ENCODE data around the gene GATM. TPM values are rescaled to one million over a fixed set of nuclear protein-coding genes. Genes with fewer than 3 reads are reported as not detected.

The GATM gene
- total RNA-seq, 2 experiments from 2014 or later = 0.55 to 0.70 TPM

- POLR2A ChIA-PET = no interaction called here
- Histone ChIP-seq H3K27ac (ENCODE audit: low read depth in 1 of 2, low read length in 2 of 2) (no peak overlapping the region), H3K4me3 (ENCODE audit: low read length) (no peak overlapping the region), H3K9me3 (ENCODE audit: control insufficient read depth in 1 of 2, insufficient read depth in 1 of 2, low read length in 2 of 2) (no peaks in the 10 kb centered on the region), H3K27me3 (ENCODE audit: control insufficient read depth in 1 of 2, insufficient read depth in 2 of 2, low read length in 2 of 2) (peaks cover 10 to 30% of the 10 kb centered on the region in 2 experiments), H3K4me1 (ENCODE audit: insufficient read depth, low read length) (no peaks in the 10 kb centered on the region), H3K36me3 (ENCODE audit: insufficient read depth, low read length) (no peaks in the 10 kb centered on the region)
- DNase-seq (no peak), ATAC-seq (ENCODE audit: poor library complexity) (no peak)
- CTCF ChIA-PET = no interaction called here
- H3K9me3 Mint-ChIP-seq = no peaks in the 10 kb centered on the region
- intact Hi-C loops (cut with DNase I, micrococcal nuclease) = no loop called here
- peaks cover 45% of the 10 kb centered on the region for H3K27me3 Mint-ChIP-seq
- TF ChIP-seq, protein P1, sequence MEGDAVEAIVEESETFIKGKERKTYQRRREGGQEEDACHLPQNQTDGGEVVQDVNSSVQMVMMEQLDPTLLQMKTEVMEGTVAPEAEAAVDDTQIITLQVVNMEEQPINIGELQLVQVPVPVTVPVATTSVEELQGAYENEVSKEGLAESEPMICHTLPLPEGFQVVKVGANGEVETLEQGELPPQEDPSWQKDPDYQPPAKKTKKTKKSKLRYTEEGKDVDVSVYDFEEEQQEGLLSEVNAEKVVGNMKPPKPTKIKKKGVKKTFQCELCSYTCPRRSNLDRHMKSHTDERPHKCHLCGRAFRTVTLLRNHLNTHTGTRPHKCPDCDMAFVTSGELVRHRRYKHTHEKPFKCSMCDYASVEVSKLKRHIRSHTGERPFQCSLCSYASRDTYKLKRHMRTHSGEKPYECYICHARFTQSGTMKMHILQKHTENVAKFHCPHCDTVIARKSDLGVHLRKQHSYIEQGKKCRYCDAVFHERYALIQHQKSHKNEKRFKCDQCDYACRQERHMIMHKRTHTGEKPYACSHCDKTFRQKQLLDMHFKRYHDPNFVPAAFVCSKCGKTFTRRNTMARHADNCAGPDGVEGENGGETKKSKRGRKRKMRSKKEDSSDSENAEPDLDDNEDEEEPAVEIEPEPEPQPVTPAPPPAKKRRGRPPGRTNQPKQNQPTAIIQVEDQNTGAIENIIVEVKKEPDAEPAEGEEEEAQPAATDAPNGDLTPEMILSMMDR (IDR thresholded peaks at IDR 0.05) = no peak
- no peaks in the 10 kb centered on the region for H3K36me3 Mint-ChIP-seq (ENCODE audit: low read depth)
- H3K27ac Mint-ChIP-seq = no peak overlapping the region
- H3K4me1 Mint-ChIP-seq (ENCODE audit: low read depth) = no peaks in the 10 kb centered on the region
- H3K4me3 Mint-ChIP-seq = no peak overlapping the region
Measured at GRCh38 chr15:45351227-45351626, 27.1 kb downstream of the GATM start.

- no peak overlapping the region for H3K4me3 ChIP-seq (ENCODE audit: low read length)
- H3K9me3 Mint-ChIP-seq = no peaks in the 10 kb centered on the region
- ChIA-PET POLR2A (no interaction called here), CTCF (interaction anchor here (0.6 kb wide), 1 partner anchor 47 kb away, joined by 5 read pairs; no protein-coding TSS in a partner anchor)
- no peaks in the 10 kb centered on the region for H3K4me1 Mint-ChIP-seq (ENCODE audit: low read depth)
- no peak overlapping the region for H3K4me3 Mint-ChIP-seq
- intact Hi-C loops (cut with DNase I, micrococcal nuclease) = no loop called here
- H3K27ac Mint-ChIP-seq = no peak overlapping the region
- no peaks in the 10 kb centered on the region for H3K36me3 ChIP-seq (ENCODE audit: insufficient read depth, low read length)
- peaks cover 52% of the 10 kb centered on the region for H3K27me3 Mint-ChIP-seq
- no peak for DNase-seq
- no peaks in the 10 kb centered on the region for H3K4me1 ChIP-seq (ENCODE audit: insufficient read depth, low read length)
- peaks cover 10 to 31% of the 10 kb centered on the region in 2 experiments for H3K27me3 ChIP-seq (ENCODE audit: control insufficient read depth in 1 of 2, insufficient read depth in 2 of 2, low read length in 2 of 2)
- H3K36me3 Mint-ChIP-seq (ENCODE audit: low read depth) = no peaks in the 10 kb centered on the region
- ATAC-seq (ENCODE audit: poor library complexity) = no peak
- no peaks in the 10 kb centered on the region for H3K9me3 ChIP-seq (ENCODE audit: control insufficient read depth in 1 of 2, insufficient read depth in 1 of 2, low read length in 2 of 2)
- TF ChIP-seq, protein P1 (IDR thresholded peaks at IDR 0.05) = no peak
- H3K27ac ChIP-seq (ENCODE audit: low read depth in 1 of 2, low read length in 2 of 2) = no peak overlapping the region
Measured at GRCh38 chr15:45349623-45350022, 28.7 kb downstream of the GATM start.

- Histone ChIP-seq H3K4me3 (ENCODE audit: low read length) (no peak overlapping the region), H3K9me3 (ENCODE audit: control insufficient read depth in 1 of 2, insufficient read depth in 1 of 2, low read length in 2 of 2) (no peaks in the 10 kb centered on the region), H3K36me3 (ENCODE audit: insufficient read depth, low read length) (no peaks in the 10 kb centered on the region), H3K4me1 (ENCODE audit: insufficient read depth, low read length) (no peaks in the 10 kb centered on the region), H3K27me3 (ENCODE audit: control insufficient read depth in 1 of 2, insufficient read depth in 2 of 2, low read length in 2 of 2) (peaks cover 10 to 31% of the 10 kb centered on the region in 2 experiments), H3K27ac (ENCODE audit: low read depth in 1 of 2, low read length in 2 of 2) (no peak overlapping the region)
- Mint-ChIP-seq H3K27ac (no peak overlapping the region), H3K9me3 (no peaks in the 10 kb centered on the region), H3K27me3 (peaks cover 54% of the 10 kb centered on the region), H3K36me3 (ENCODE audit: low read depth) (no peaks in the 10 kb centered on the region), H3K4me3 (no peak overlapping the region), H3K4me1 (ENCODE audit: low read depth) (no peaks in the 10 kb centered on the region)
- TF ChIP-seq, protein P1 (IDR thresholded peaks at IDR 0.05) = no peak
- no peak for ATAC-seq (ENCODE audit: poor library complexity)
- intact Hi-C loops (cut with DNase I, micrococcal nuclease) = no loop called here
- ChIA-PET POLR2A (no interaction called here), CTCF (no interaction called here)
- no peak for DNase-seq
Measured at GRCh38 chr15:45347989-45348388, 30.4 kb downstream of the GATM start.
